Stomach (tissue), 9 donors: ENCODE measurements around the gene UGGT2. TPM values are rescaled to one million over a fixed set of nuclear protein-coding genes. Genes with fewer than 3 reads are reported as not detected.
"Not testable (repeated sequence)": the region's sequence is repeated elsewhere in the genome, so short reads cannot be mapped to it uniquely, and the experiment has no call there.

Experiments
- DNase-seq, 2 donors: peaks; one replicate each; pipeline versions ENCODE4 v3.0.0 to v3.0.0-alpha.2; 2013 to 2019
- H3K27ac ChIP-seq, 5 donors: fragments of 200-600 bp in 4 of 5; sonication (generic) in 4 of 5; one replicate each; pipeline ENCODE4 v1.5.1; 2013 to 2019; ENCODE audit warnings: mild to moderate bottlenecking in 1 of 5, moderate library complexity in 1 of 5
- H3K27me3 ChIP-seq, 3 donors: fragments of 200-600 bp; sonication (generic); one replicate each; pipeline ENCODE4 v1.5.1; 2017 to 2019; ENCODE audit warnings: mixed run types in 1 of 3
- H3K36me3 ChIP-seq, 4 donors: fragments of 200-600 bp; sonication (generic); 1 replicate in 3 of 4; 2 replicates in 1 of 4; pipeline ENCODE4 v1.5.1; 2016 to 2019
- H3K4me1 ChIP-seq, 4 donors: fragments of 200-600 bp; sonication (generic); one replicate each; pipeline ENCODE4 v1.5.1; 2016 to 2019
- H3K4me3 ChIP-seq, 4 donors: fragments of 200-600 bp; sonication (generic) in 3 of 4; one replicate each; pipeline ENCODE4 v1.5.1; 2016 to 2019; ENCODE audit warnings: mild to moderate bottlenecking in 1 of 4
- H3K9me3 ChIP-seq, 4 donors: fragments of 200-600 bp; sonication (generic); one replicate each; pipeline ENCODE4 v1.5.1; 2016 to 2019
- CTCF ChIP-seq, 7 experiments: fragments of 450-650 bp in 4 of 7; fragments of 200-600 bp in 3 of 7; sonication (generic) in 3 of 7; IDR thresholded peaks; one replicate each; pipeline ENCODE4 v1.5.1; 2016 to 2019; ENCODE audit warnings: antibody characterized with exemption in 7 of 7, control low read depth in 2 of 7, mild to moderate bottlenecking in 1 of 7
- EP300 ChIP-seq: sonication (generic); formaldehyde crosslinking; IDR thresholded peaks from one replicate; pipeline ENCODE4 v1.6.1; 2017; ENCODE audit warnings: antibody characterized with exemption
- POLR2A ChIP-seq, 4 donors: fragments of 450-650 bp; IDR thresholded peaks; one replicate each; pipeline ENCODE4 v1.6.1; 2016; ENCODE audit warnings: antibody characterized with exemption in 4 of 4, control low read depth in 2 of 4, mild to moderate bottlenecking in 1 of 4, moderate library complexity in 1 of 4
- POLR2AphosphoS5 ChIP-seq, 3 donors: sonication (generic); formaldehyde crosslinking; IDR thresholded peaks; one replicate each; pipeline ENCODE4 v1.6.1; 2016; ENCODE audit warnings: antibody characterized with exemption in 3 of 3
- WGBS, 5 donors: extraction: QIAGEN DNeasy Blood & Tissue Kit in 3 of 5; methylation state at CpG; one replicate each; pipeline versions ENCODE4 v1.1.5 to v1.1.7; 2013 to 2018; 5-methylcytosine and 5-hydroxymethylcytosine counted together
- intact Hi-C: fragments of 100-400 bp; cut with DNase I; formaldehyde crosslinking; loops from one replicate; pipeline ENCODE4 v1.15.1; 2023; ENCODE audit warnings: low total_unique reads
- polyA plus RNA-seq, 3 donors: library from polyadenylated mRNA; stranded (reverse); fragments of 200-250 nt; gene quantifications; one replicate each; pipeline ENCODE4 v1.2.3, GENCODE V29; 2013
- total RNA-seq, 5 donors: library from RNA; depleted of rRNA; stranded (reverse); fragments of >200 nt; gene quantifications; one replicate each; pipeline versions ENCODE4 v1.1.0 to v1.2.3, GENCODE V29; 2014 to 2016
- donor health status: healthy with polysubstance abuse.
- donor health status: Bipolar disorder and iron deficiency.
- donor health status: healthy.

The UGGT2 gene
- total and polyA plus RNA-seq, 8 donors, result 2.1 to 140 (median 21.6) TPM

DNA sequence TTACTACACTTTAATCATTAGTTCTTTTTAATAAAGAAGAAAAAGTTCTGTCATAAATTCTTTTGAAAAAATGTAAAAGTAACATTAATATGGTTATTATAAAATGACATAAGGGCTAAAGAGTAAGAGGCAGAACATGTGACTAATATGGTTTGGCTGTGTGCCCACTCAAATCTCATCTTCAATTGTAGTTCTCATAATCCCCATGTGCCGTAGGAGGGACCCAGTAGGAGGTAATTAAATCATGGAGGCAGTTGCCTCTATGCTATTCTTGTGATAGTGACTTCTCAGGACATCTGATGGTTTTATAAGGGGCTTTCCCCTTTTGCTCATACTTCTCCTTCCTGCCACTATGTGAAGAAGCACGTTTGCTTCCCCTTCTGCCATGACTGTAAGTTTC is 104.5 kb downstream of the UGGT2 start:
- Histone ChIP-seq H3K9me3 (no peaks in the 10 kb centered on the region), H3K36me3 (peaks cover 0 to 36% (median 20%) of the 10 kb centered on the region in 4 donors), H3K4me1 (no peaks in the 10 kb centered on the region), H3K4me3 (no peak overlapping the region), H3K27ac (no peak overlapping the region), H3K27me3 (no peaks in the 10 kb centered on the region)
- no peak for DNase-seq
- WGBS, 5 donors, result 67 to 92% (median 81%) methylated on average over 2 of the region's 2 CpGs
- intact Hi-C loops, result no loop called here
- no peak for TF ChIP-seq CTCF (IDR thresholded peaks at IDR 0.05)
- TF ChIP-seq EP300, result no peak
- TF ChIP-seq POLR2A (IDR thresholded peaks at IDR 0.05), result no peak
- TF ChIP-seq POLR2AphosphoS5 (IDR thresholded peaks at IDR 0.05), result no peak

DNA sequence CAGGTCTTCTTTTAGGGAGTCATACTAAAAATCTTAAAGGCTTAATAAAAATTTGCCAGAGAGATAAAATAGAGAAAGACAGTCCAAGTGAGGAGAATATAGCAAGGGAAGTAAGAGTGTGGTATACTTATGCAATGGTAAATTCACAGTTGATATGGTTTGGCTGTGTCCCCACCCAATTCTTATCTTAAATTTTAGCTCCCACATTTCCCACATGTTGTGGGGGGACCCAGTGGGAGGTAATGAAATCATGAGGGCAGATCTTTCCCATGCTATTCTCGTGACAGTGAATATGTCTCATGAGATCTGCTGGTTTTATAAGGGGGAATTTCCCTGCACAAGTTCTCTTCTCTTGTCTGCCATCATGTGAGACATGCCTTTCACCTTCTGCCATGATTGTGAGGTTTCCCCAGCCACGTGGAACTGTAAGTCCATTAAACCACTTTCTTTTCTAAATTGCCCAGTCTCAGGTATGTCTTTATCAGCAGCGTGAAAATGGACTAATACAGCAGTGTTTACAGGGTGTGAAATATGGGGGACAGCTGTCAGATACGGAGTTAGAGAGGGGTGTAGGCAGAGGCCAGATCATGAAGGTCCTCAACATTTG is 115.4 kb downstream of the UGGT2 start:
- DNase-seq, result no peak
- intact Hi-C loops, result no loop called here
- WGBS, 5 donors, result 73 to 82% (median 80%) methylated on average over 4 of the region's 4 CpGs
- no peaks in the 10 kb centered on the region for H3K27me3 ChIP-seq
- TF ChIP-seq POLR2AphosphoS5 (IDR thresholded peaks at IDR 0.05) (no peak), POLR2A (IDR thresholded peaks at IDR 0.05) (no peak), CTCF (IDR thresholded peaks at IDR 0.05) (no peak), EP300 (no peak)
- peaks cover 0 to 8% (median 0%) of the 10 kb centered on the region in 4 donors for H3K9me3 ChIP-seq
- no peaks in the 10 kb centered on the region for H3K4me1 ChIP-seq
- peaks cover 17 to 60% (median 54%) of the 10 kb centered on the region in 4 donors for H3K36me3 ChIP-seq
- no peak overlapping the region for H3K4me3 ChIP-seq
- no peak overlapping the region for H3K27ac ChIP-seq

- H3K27me3 ChIP-seq, result no peaks in the 10 kb centered on the region
- TF ChIP-seq CTCF (IDR thresholded peaks at IDR 0.05), result no peak
- no peak for TF ChIP-seq POLR2AphosphoS5 (IDR thresholded peaks at IDR 0.05)
- TF ChIP-seq POLR2A (IDR thresholded peaks at IDR 0.05), result no peak
- no peak overlapping the region for H3K27ac ChIP-seq
- 91 to 95% (median 91%) methylated on average over 24 to 44 of the region's 44 CpGs for WGBS, 5 donors
- no peak for DNase-seq
- no peak overlapping the region for H3K4me3 ChIP-seq
- intact Hi-C loops, result no loop called here
- H3K4me1 ChIP-seq, result no peaks in the 10 kb centered on the region
- H3K36me3 ChIP-seq, result peaks cover 11 to 57% (median 26%) of the 10 kb centered on the region in 4 donors
- peaks cover 0 to 36% (median 19%) of the 10 kb centered on the region in 4 donors for H3K9me3 ChIP-seq
Measured at GRCh38 chr13:95931300-95932025, 121.7 kb downstream of the UGGT2 start.

DNA sequence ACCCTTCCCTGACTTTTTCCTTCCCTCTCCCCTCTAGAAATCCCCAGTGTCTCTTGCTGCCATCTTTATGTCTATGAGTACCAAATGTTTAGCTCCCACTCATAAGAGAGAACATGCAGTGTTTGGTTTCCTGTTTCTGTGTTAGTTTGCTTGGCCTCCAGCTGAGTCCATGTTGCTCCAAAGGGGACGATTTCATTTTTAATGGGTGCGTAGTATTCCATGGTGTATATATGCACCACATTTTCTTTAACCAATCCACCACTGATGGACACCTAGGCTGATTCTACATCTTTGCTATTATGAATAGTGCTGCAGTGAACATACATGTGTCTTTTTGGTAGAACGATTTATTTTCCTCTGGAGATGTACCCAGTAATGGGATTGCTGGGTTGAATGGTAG is 123.8 kb downstream of the UGGT2 start:
- Histone ChIP-seq H3K36me3 (peaks cover under 1 to 36% (median 9%) of the 10 kb centered on the region in 4 donors), H3K4me1 (peaks cover 0 to 4% (median 1%) of the 10 kb centered on the region in 4 donors), H3K27me3 (no peaks in the 10 kb centered on the region), H3K4me3 (no peak overlapping the region), H3K27ac (no peak overlapping the region), H3K9me3 (peaks cover 0 to 33% (median 17%) of the 10 kb centered on the region in 4 donors)
- intact Hi-C loops, result no loop called here
- TF ChIP-seq EP300 (no peak), POLR2A (IDR thresholded peaks at IDR 0.05) (no peak), CTCF (IDR thresholded peaks at IDR 0.05) (no peak), POLR2AphosphoS5 (IDR thresholded peaks at IDR 0.05) (no peak)
- 97 to 100% (median 98%) methylated on average over 3 of the region's 3 CpGs for WGBS, 5 donors
- DNase-seq, result no peak

- peaks cover 0 to 30% (median 4%) of the 10 kb centered on the region in 4 donors for H3K36me3 ChIP-seq
- H3K9me3 ChIP-seq, result peaks cover 0 to 33% (median 17%) of the 10 kb centered on the region in 4 donors
- H3K4me1 ChIP-seq, H3K4me3 ChIP-seq, H3K27ac ChIP-seq, intact Hi-C loops, DNase-seq, H3K27me3 ChIP-seq: not testable (repeated sequence)
- 88 to 96% (median 93%) methylated on average over 18 to 36 of the region's 36 CpGs for WGBS, 5 donors
Measured at GRCh38 chr13:95928367-95928906, 124.8 kb downstream of the UGGT2 start.
